Mesenchymal stem cell (in vitro differentiated cells and primary cell): ENCODE data around the gene LCE3D.
"Not testable (repeated sequence)": the region's sequence is repeated elsewhere in the genome, so short reads cannot be mapped to it uniquely, and the experiment has no call there.

Experiments
- DNase-seq: peaks from one replicate; pipeline ENCODE4 v3.0.0-alpha.2; 2013
- H2AFZ ChIP-seq: one replicate; pipeline ENCODE4 v1.6.1; 2013; ENCODE audit warnings: low read depth, mild to moderate bottlenecking, control low read depth, inconsistent platforms, low read length, moderate library complexity
- H2AK5ac ChIP-seq: 2 replicates; pipeline ENCODE4 v1.6.1; 2013; ENCODE audit warnings: low read length, moderate library complexity, mild to moderate bottlenecking, inconsistent platforms; ENCODE audit not compliant: severe bottlenecking
- H2BK120ac ChIP-seq: one replicate; pipeline ENCODE4 v1.6.1; 2013; ENCODE audit warnings: low read depth, mild to moderate bottlenecking, inconsistent platforms, low read length, moderate library complexity
- H2BK12ac ChIP-seq, 2 experiments: one replicate each; pipeline ENCODE4 v1.6.1; 2013; ENCODE audit warnings: inconsistent platforms in 2 of 2, low read length in 2 of 2, mild to moderate bottlenecking in 2 of 2, moderate library complexity in 2 of 2, control low read depth in 1 of 2
- H2BK15ac ChIP-seq: one replicate; pipeline ENCODE4 v1.6.1; 2013; ENCODE audit warnings: mild to moderate bottlenecking, low read depth, inconsistent platforms; ENCODE audit not compliant: poor library complexity, severe bottlenecking
- H2BK5ac ChIP-seq: 2 replicates; pipeline ENCODE4 v1.6.1; 2013; ENCODE audit warnings: low read depth, mild to moderate bottlenecking, low read length, control low read depth, inconsistent platforms; ENCODE audit not compliant: poor library complexity, severe bottlenecking
- H3K14ac ChIP-seq, 2 experiments: one replicate each; pipeline ENCODE4 v1.6.1; 2013; ENCODE audit warnings: inconsistent platforms in 2 of 2, low read length in 2 of 2, control low read depth in 1 of 2, mild to moderate bottlenecking in 1 of 2, moderate library complexity in 1 of 2
- H3K18ac ChIP-seq, 2 experiments: one replicate each; pipeline ENCODE4 v1.6.1; 2013; ENCODE audit warnings: inconsistent platforms in 2 of 2, low read length in 2 of 2, control low read depth in 1 of 2, low read depth in 1 of 2, mild to moderate bottlenecking in 1 of 2
- H3K23ac ChIP-seq, 2 experiments: one replicate each; pipeline ENCODE4 v1.6.1; 2013; ENCODE audit warnings: inconsistent platforms in 2 of 2, low read length in 2 of 2, mild to moderate bottlenecking in 2 of 2, moderate library complexity in 2 of 2, control low read depth in 1 of 2
- H3K27ac ChIP-seq: 2 replicates; pipeline ENCODE4 v1.5.1; 2013; ENCODE audit warnings: mild to moderate bottlenecking, moderate library complexity, low read length, control low read depth, inconsistent platforms; ENCODE audit not compliant: poor library complexity, severe bottlenecking
- H3K27me3 ChIP-seq, 2 experiments: 2 replicates each; pipeline versions ENCODE4 v1.6.1 to v1.7.0; 2013; ENCODE audit warnings: low read length in 2 of 2, mild to moderate bottlenecking in 2 of 2, moderate library complexity in 2 of 2, control low read depth in 1 of 2, inconsistent platforms in 1 of 2; ENCODE audit not compliant: control insufficient read depth in 1 of 2, insufficient read depth in 1 of 2
- H3K36me3 ChIP-seq, 2 experiments: 2 replicates each; pipeline versions ENCODE4 v1.6.1 to v1.7.0; 2013; ENCODE audit warnings: low read length in 2 of 2, control low read depth in 1 of 2, inconsistent platforms in 1 of 2, low read depth in 1 of 2, mild to moderate bottlenecking in 1 of 2; ENCODE audit not compliant: insufficient read depth in 2 of 2, control insufficient read depth in 1 of 2
- H3K4ac ChIP-seq, 2 experiments: one replicate each; pipeline ENCODE4 v1.6.1; 2013; ENCODE audit warnings: inconsistent platforms in 2 of 2, low read length in 2 of 2, mild to moderate bottlenecking in 2 of 2, moderate library complexity in 2 of 2, control low read depth in 1 of 2, low read depth in 1 of 2
- H3K4me1 ChIP-seq: 2 replicates; pipeline ENCODE4 v1.6.1; 2013; ENCODE audit warnings: low read depth, low read length, control low read depth; ENCODE audit not compliant: control insufficient read depth, insufficient read depth
- H3K4me2 ChIP-seq: 2 replicates; pipeline ENCODE4 v1.6.1; 2013; ENCODE audit warnings: low read length, mild to moderate bottlenecking, inconsistent platforms; ENCODE audit not compliant: poor library complexity, severe bottlenecking
- H3K4me3 ChIP-seq, 2 experiments: 2 replicates each; pipeline versions ENCODE4 v1.5.1 to v1.7.0; 2013; ENCODE audit warnings: low read length in 2 of 2, mild to moderate bottlenecking in 2 of 2, control low read depth in 1 of 2, low read depth in 1 of 2; ENCODE audit not compliant: insufficient read depth in 1 of 2
- H3K79me1 ChIP-seq: replicated peaks from 2 replicates; pipeline ENCODE4 v1.6.1; 2013; ENCODE audit warnings: mild to moderate bottlenecking, control low read depth, low read length, inconsistent platforms; ENCODE audit not compliant: poor library complexity, severe bottlenecking
- H3K9ac ChIP-seq: 2 replicates; pipeline ENCODE4 v1.7.0; 2013; ENCODE audit warnings: mild to moderate bottlenecking, low read length, moderate library complexity
- H3K9me3 ChIP-seq: 2 replicates; pipeline ENCODE4 v1.7.0; 2013; ENCODE audit warnings: mild to moderate bottlenecking, low read length; ENCODE audit not compliant: control insufficient read depth
- H4K8ac ChIP-seq: one replicate; pipeline ENCODE4 v1.6.1; 2013; ENCODE audit warnings: inconsistent platforms, mild to moderate bottlenecking, low read length, moderate library complexity
- H4K91ac ChIP-seq: one replicate; pipeline ENCODE4 v1.6.1; 2013; ENCODE audit warnings: mild to moderate bottlenecking, low read length, inconsistent platforms
- WGBS: methylation state at CpG from one replicate; pipeline ENCODE4 v1.1.7; 2013; ENCODE audit warnings: mixed read lengths; 5-methylcytosine and 5-hydroxymethylcytosine counted together

LCE3D gene

DNA sequence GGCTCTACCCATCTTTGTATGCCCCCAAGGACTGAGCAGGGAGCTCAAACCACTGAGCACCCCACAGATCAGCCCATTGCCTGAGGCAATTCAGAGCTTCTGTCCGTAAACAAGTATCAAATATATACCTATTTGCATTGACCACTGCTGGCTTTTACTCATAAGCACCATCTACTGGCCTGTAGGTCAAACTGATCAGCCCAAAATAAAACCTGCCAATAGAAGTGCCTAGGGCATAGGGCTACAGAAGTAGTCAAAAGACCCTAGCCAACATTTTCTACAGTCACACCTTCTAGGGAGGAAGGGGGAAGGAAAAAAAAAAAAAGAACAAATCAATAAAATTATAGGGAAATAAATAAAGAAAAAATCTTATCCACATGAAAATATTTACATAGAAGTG lies 5.3 kb upstream of the LCE3D start:
- H2AK5ac ChIP-seq = no peak overlapping the region
- H3K36me3 ChIP-seq = no peaks in the 10 kb centered on the region
- H3K9ac ChIP-seq = no peak overlapping the region
- no peak overlapping the region for H3K18ac ChIP-seq
- H3K4ac ChIP-seq = no peak overlapping the region
- H3K23ac ChIP-seq = no peak overlapping the region
- no peak overlapping the region for H2BK120ac ChIP-seq
- no peak overlapping the region for H3K14ac ChIP-seq
- no peak overlapping the region for H4K8ac ChIP-seq
- H3K79me1 ChIP-seq = no peaks in the 10 kb centered on the region
- no CpG with 5 or more reads among the region's 1 CpG for WGBS
- H3K27me3 ChIP-seq = no peaks in the 10 kb centered on the region
- H3K9me3 ChIP-seq = no peaks in the 10 kb centered on the region
- H3K4me2 ChIP-seq = no peak overlapping the region
- H2BK12ac ChIP-seq = no peak overlapping the region
- H3K4me1 ChIP-seq = no peaks in the 10 kb centered on the region
- H3K4me3 ChIP-seq = no peak overlapping the region
- no peak overlapping the region for H4K91ac ChIP-seq
- H2BK5ac ChIP-seq = no peak overlapping the region
- H3K27ac ChIP-seq = no peak overlapping the region
- no peak overlapping the region for H2BK15ac ChIP-seq
- H2AFZ ChIP-seq = no peak overlapping the region
- no peak for DNase-seq

DNA sequence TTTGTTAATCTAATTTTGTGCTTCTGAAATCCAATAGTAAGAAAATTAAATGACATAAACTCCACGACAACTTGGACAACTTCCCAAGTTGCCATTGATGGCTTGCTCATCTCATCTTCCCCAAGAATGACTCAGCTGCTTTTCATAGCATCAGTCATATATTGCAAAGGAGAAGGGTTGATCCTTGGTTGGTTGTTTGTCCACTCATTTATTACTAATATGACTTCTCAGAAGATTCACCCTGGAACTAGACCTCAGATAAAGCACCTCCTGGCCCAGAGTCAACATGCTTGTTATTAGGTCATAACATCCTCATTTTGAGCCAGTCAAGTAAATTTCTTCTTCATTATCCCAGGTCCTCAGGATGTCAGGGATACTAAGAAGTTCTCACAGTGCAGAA lies 2.3 kb upstream of the LCE3D start:
- Histone ChIP-seq H3K36me3 (no peaks in the 10 kb centered on the region), H2BK12ac (no peak overlapping the region), H3K27me3 (no peaks in the 10 kb centered on the region), H2AK5ac (no peak overlapping the region), H4K8ac (no peak overlapping the region), H3K9me3 (no peaks in the 10 kb centered on the region), H3K79me1 (no peaks in the 10 kb centered on the region), H3K4ac (no peak overlapping the region), H3K18ac (no peak overlapping the region), H3K4me3 (no peak overlapping the region), H3K4me1 (no peaks in the 10 kb centered on the region), H2BK120ac (no peak overlapping the region), H3K23ac (no peak overlapping the region), H2BK5ac (no peak overlapping the region), H2BK15ac (no peak overlapping the region), H3K14ac (no peak overlapping the region), H2AFZ (no peak overlapping the region), H3K27ac (no peak overlapping the region), H3K4me2 (no peak overlapping the region), H3K9ac (no peak overlapping the region), H4K91ac (no peak overlapping the region)
- WGBS = 50% methylated on average over 1 of the region's 1 CpG
- no peak for DNase-seq

DNA sequence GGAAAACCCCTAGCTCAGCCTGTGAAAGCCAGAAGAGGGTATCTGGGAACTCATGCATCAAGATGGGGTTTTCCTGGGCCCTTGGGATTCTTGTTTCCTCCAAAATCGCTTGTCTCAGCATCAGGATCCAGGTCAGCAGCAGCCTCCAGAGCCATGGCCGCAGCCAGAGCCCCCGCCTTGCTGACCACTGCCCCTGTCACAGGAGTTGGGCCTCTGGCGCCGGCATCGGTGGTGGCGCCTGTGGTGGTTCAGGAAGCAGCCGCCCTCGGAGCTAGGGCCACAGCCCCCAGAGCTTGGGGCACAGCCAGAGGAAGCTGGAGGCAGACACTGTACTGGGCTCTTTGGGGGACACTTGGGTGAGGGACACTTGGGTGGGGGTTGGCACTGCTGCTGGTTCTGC lies 790 bp downstream of the LCE3D start:
- not testable (repeated sequence) for H3K4ac ChIP-seq, H3K27me3 ChIP-seq, H2BK5ac ChIP-seq, H3K79me1 ChIP-seq, H3K27ac ChIP-seq, H4K91ac ChIP-seq, DNase-seq, H3K4me2 ChIP-seq, H4K8ac ChIP-seq, H3K18ac ChIP-seq, H2AFZ ChIP-seq, H2BK15ac ChIP-seq, H3K9me3 ChIP-seq, H2BK12ac ChIP-seq, H3K4me3 ChIP-seq, H3K23ac ChIP-seq, H2AK5ac ChIP-seq, H2BK120ac ChIP-seq, H3K14ac ChIP-seq, H3K36me3 ChIP-seq, H3K4me1 ChIP-seq, H3K9ac ChIP-seq
- 70% methylated on average over 9 of the region's 9 CpGs for whole genome bisulfite sequencing

DNA sequence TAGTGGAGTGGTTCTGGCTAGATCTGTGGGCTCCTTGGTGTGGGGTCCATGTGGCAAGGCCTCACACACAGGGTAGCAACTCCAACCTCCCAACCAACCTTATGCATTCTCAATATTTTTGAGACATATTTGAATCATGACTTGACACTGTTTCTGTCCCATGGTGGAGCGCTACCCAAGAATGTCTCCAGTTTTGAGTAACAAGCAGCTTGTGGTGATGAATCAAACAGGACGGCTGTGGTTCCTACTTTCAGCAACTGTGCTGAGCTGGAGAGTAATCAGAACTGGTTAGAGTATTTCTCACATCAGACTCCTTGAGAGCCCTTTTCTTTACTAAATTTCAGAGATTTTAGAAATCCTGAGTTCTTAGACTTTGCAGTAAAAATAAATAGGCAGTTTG lies 3.1 kb downstream of the LCE3D start:
- no peak overlapping the region for H2BK12ac ChIP-seq
- no peak overlapping the region for H2AFZ ChIP-seq
- H3K23ac ChIP-seq = no peak overlapping the region
- H4K8ac ChIP-seq = no peak overlapping the region
- no peak overlapping the region for H3K27ac ChIP-seq
- WGBS = 81% methylated on average over 2 of the region's 2 CpGs
- H2BK5ac ChIP-seq = no peak overlapping the region
- H3K9me3 ChIP-seq = no peaks in the 10 kb centered on the region
- H2BK15ac ChIP-seq = no peak overlapping the region
- no peak overlapping the region for H3K4me2 ChIP-seq
- no peak overlapping the region for H4K91ac ChIP-seq
- no peak overlapping the region for H3K9ac ChIP-seq
- H3K18ac ChIP-seq = no peak overlapping the region
- no peak for DNase-seq
- H3K4me1 ChIP-seq = no peaks in the 10 kb centered on the region
- H3K4me3 ChIP-seq = no peak overlapping the region
- H2AK5ac ChIP-seq = no peak overlapping the region
- H3K79me1 ChIP-seq = no peaks in the 10 kb centered on the region
- no peak overlapping the region for H3K4ac ChIP-seq
- H3K27me3 ChIP-seq = peaks cover 0 to 4% of the 10 kb centered on the region in 2 experiments
- no peak overlapping the region for H2BK120ac ChIP-seq
- H3K14ac ChIP-seq = no peak overlapping the region
- H3K36me3 ChIP-seq = no peaks in the 10 kb centered on the region
